DOHH2 (cell line): ENCODE measurements around the gene MFAP4.

Experiments
- H3F3A ChIP-seq: fragments of 200-600 bp; sonication (generic), shearing (Covaris generic); 2 replicates; pipeline ENCODE4 v1.6.0; 2016; ENCODE audit warnings: antibody characterized with exemption, mild to moderate bottlenecking; ENCODE audit not compliant: control insufficient read depth, insufficient read depth
- H3K27ac ChIP-seq: fragments of 200-600 bp; sonication (generic); 2 replicates; pipeline ENCODE4 v1.5.1; 2014; ENCODE audit warnings: low read depth, mild to moderate bottlenecking, low read length, moderate library complexity
- H3K27me3 ChIP-seq: fragments of 200-600 bp; sonication (generic); 2 replicates; pipeline ENCODE4 v1.6.1; 2014; ENCODE audit warnings: mild to moderate bottlenecking, low read length, mixed read lengths; ENCODE audit not compliant: control insufficient read depth
- H3K36me3 ChIP-seq: fragments of 200-600 bp; sonication (generic); 2 replicates; pipeline ENCODE4 v1.6.1; 2014; ENCODE audit warnings: mild to moderate bottlenecking, low read length, moderate library complexity, mixed read lengths; ENCODE audit not compliant: control insufficient read depth
- H3K4me1 ChIP-seq: fragments of 200-600 bp; sonication (generic); 2 replicates; pipeline ENCODE4 v1.6.1; 2014; ENCODE audit warnings: mild to moderate bottlenecking, low read length, mixed read lengths; ENCODE audit not compliant: control insufficient read depth
- H3K4me2 ChIP-seq: fragments of 200-600 bp; sonication (generic); 2 replicates; pipeline ENCODE4 v1.6.0; 2014; ENCODE audit warnings: mild to moderate bottlenecking, low read length, moderate library complexity
- H3K4me3 ChIP-seq: fragments of 200-600 bp; sonication (generic); 2 replicates; pipeline ENCODE4 v1.5.1; 2014; ENCODE audit warnings: mild to moderate bottlenecking, low read length, mixed read lengths
- H3K79me2 ChIP-seq: fragments of 200-600 bp; sonication (generic); 2 replicates; pipeline ENCODE4 v1.6.1; 2014; ENCODE audit warnings: mild to moderate bottlenecking, low read length, mixed read lengths; ENCODE audit not compliant: control insufficient read depth
- H3K9me2 ChIP-seq: fragments of 200-600 bp; sonication (generic); replicated peaks from 2 replicates; pipeline ENCODE4 v1.6.1; 2014; ENCODE audit warnings: mild to moderate bottlenecking, low read length, mixed read lengths; ENCODE audit not compliant: control insufficient read depth
- H3K9me3 ChIP-seq: fragments of 200-600 bp; sonication (generic); 2 replicates; pipeline ENCODE4 v1.6.1; 2014; ENCODE audit warnings: antibody characterized with exemption, low read length, mixed read lengths; ENCODE audit not compliant: control insufficient read depth, insufficient read depth
- H4K20me1 ChIP-seq: fragments of 200-600 bp; sonication (generic); 2 replicates; pipeline ENCODE4 v1.6.0; 2014; ENCODE audit warnings: low read depth, mild to moderate bottlenecking, antibody characterized with exemption, low read length, moderate library complexity; ENCODE audit not compliant: control insufficient read depth, insufficient read depth
- CTCF ChIP-seq: fragments of 200-600 bp; sonication (generic); IDR thresholded peaks from one replicate; pipeline ENCODE4 v1.5.1; 2014; ENCODE audit warnings: antibody characterized with exemption, mild to moderate bottlenecking, low read depth, low read length; ENCODE audit not compliant: poor library complexity, severe bottlenecking
- EZH2phosphoT487 ChIP-seq: fragments of 200-600 bp; sonication (generic); IDR thresholded peaks from 2 replicates; pipeline ENCODE4 v1.6.1; 2017; ENCODE audit warnings: borderline replicate concordance, mild to moderate bottlenecking, antibody characterized with exemption, low read length, moderate library complexity, mixed read lengths

Gene MFAP4

GRCh38 chr17:19339341-19339815, 47.6 kb downstream of the MFAP4 start:
- TF ChIP-seq EZH2phosphoT487 (no peak), CTCF (no peak)
- no peaks in the 10 kb centered on the region for H3K79me2 ChIP-seq
- no peaks in the 10 kb centered on the region for H3F3A ChIP-seq
- H3K9me3 ChIP-seq, result no peaks in the 10 kb centered on the region
- H3K27me3 ChIP-seq, result peaks cover 4% of the 10 kb centered on the region; the same call in 1 of the 2 replicates
- peaks cover 4% of the 10 kb centered on the region; the same call in 1 of the 2 replicates for H4K20me1 ChIP-seq
- H3K36me3 ChIP-seq, result no peaks in the 10 kb centered on the region
- no peaks in the 10 kb centered on the region for H3K9me2 ChIP-seq
- no peak overlapping the region for H3K27ac ChIP-seq
- no peaks in the 10 kb centered on the region for H3K4me1 ChIP-seq
- H3K4me3 ChIP-seq, result no peak overlapping the region
- H3K4me2 ChIP-seq, result no peak overlapping the region

GRCh38 chr17:19338031-19338990, 48.7 kb downstream of the MFAP4 start:
- H3K4me1 ChIP-seq, result no peaks in the 10 kb centered on the region
- TF ChIP-seq CTCF (peak; percentile 81), EZH2phosphoT487 (no peak)
- H3K27me3 ChIP-seq, result peaks cover 4% of the 10 kb centered on the region; the same call in 1 of the 2 replicates
- H4K20me1 ChIP-seq, result peaks cover 4% of the 10 kb centered on the region; the same call in 1 of the 2 replicates
- H3K9me2 ChIP-seq, result no peaks in the 10 kb centered on the region
- no peak overlapping the region for H3K27ac ChIP-seq
- H3K9me3 ChIP-seq, result no peaks in the 10 kb centered on the region
- no peaks in the 10 kb centered on the region for H3K36me3 ChIP-seq
- H3K79me2 ChIP-seq, result no peaks in the 10 kb centered on the region
- no peak overlapping the region for H3K4me2 ChIP-seq
- H3K4me3 ChIP-seq, result no peak overlapping the region
- no peaks in the 10 kb centered on the region for H3F3A ChIP-seq

- Histone ChIP-seq H3K27ac (no peak overlapping the region), H4K20me1 (peaks cover 4% of the 10 kb centered on the region; the same call in 1 of the 2 replicates), H3K4me2 (no peak overlapping the region), H3K79me2 (no peaks in the 10 kb centered on the region), H3K4me3 (no peak overlapping the region), H3K4me1 (no peaks in the 10 kb centered on the region), H3F3A (no peaks in the 10 kb centered on the region), H3K9me2 (no peaks in the 10 kb centered on the region), H3K9me3 (no peaks in the 10 kb centered on the region), H3K27me3 (peaks cover 6% of the 10 kb centered on the region; the same call in 1 of the 2 replicates), H3K36me3 (no peaks in the 10 kb centered on the region)
- TF ChIP-seq CTCF, result no peak
Measured at GRCh38 chr17:19337712-19338023, 49.3 kb downstream of the MFAP4 start.
